GM19240 (cell line): ENCODE data around the gene POLA2.
"Not testable (repeated sequence)": the region's sequence is repeated elsewhere in the genome, so short reads cannot be mapped to it uniquely, and the experiment has no call there.

Source experiments
- DNase-seq: peaks from one replicate; pipeline ENCODE4 v3.0.0; 2011; ENCODE audit warnings: low spot score; ENCODE audit not compliant: insufficient read length

POLA2 gene

GRCh38 chr11:65241134-65241533, 20.6 kb upstream of the POLA2 start:
- DNase-seq, result no peak

DNA sequence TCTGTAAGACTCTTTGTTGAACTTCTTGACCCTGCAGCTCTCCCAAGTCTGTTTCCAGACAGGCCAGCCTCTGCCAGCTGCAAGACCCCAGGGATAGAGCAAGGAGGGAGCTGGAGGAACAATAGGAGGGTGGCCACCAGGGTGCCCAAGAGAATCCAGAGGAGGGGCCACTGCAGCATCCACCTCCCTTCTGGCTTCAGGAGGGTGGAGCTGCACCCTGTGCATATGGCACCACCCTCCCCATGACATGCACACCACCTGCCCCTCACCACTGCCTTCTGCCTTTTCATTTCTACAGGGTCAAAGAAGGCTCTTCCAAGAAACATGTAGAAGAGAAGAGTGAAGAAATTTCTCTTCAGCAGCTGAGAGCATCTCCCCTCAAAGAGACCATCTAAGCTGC, 20.1 kb upstream of the POLA2 start:
- no peak for DNase-seq

DNA sequence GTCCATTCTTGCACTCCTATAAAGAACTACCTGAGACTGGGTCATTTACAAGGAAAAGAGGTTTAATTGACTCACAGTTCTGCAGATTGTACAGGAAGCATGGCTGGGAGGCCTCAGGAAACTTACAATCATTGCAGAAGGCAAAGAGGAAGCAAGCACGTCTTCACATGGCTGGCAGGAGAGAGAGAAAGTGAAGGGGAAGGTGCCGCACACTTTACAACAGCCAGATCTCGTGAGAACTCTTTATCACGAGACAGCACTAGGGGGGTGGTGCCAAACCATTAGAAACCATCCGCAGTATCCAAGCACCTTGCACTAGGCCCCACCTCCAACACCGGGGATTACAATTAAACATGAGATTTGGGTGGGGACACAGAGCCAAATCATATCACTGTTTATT, 19.4 kb upstream of the POLA2 start:
- no peak for DNase-seq

GRCh38 chr11:65243797-65244196, 18.0 kb upstream of the POLA2 start:
- no peak for DNase-seq

DNA sequence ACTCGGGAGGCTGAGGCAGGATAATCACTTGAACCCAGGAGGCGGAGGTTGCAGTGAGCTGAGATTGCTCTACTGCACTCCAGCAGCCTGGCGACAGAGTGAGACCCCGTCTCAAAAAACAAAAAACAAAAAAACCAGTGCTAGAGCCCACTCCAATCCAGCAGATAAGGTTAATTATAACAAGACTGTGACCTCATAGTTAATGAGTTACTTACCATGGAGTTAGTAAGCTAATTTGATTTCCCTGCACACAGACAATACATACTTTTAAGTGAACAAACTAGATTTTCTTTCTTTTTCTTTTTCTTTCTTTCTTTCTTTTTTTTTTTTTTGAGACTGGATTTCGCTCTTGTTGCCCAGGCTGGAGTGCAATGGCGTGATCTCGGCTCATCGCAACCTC, 16.7 kb upstream of the POLA2 start:
- DNase-seq, result not testable (repeated sequence)

DNA sequence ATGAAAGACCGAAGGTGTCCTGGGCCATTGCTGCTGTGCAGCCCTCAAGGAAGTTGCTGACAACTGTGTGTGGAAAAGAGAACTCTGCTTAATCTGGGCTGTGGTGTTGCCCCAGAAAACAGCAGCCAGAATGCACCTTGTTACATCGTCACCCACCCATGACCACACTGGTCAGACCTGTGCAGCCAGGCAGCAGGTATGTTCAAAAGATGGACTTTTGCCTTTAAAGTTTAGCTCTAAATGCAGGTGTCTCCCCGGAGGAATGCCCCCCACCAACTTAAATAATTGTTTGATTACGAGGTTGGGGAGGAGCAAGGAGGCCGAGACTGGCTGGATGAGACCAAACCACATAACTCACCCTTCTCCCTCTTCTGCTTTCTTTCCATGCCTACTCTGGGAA, 15.3 kb upstream of the POLA2 start:
- DNase-seq, result no peak

DNA sequence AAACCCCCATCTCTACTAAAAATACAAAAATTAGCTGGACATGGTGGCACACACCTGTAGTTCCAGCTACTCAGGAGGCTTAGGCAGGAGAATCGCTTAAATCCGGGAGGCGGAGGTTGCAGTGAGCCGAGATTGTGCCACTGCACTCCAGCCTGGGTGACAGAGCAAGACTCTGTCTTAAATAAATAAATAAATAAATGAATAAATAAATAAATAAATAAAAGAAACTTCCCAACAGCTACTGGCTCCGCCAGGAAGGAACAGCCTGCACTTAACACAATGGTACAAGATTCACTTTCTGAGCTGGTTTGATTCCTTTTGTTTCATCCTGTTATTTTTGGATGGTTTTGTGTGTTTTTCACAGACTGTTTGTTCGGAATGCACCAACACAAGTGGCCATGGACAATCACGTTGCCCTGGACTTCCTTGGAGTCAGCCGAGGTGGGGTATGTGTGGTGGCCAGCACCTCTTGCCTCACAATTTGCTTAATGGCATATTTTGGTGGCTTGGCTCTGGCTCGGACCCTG, 13.5 kb upstream of the POLA2 start:
- not testable (repeated sequence) for DNase-seq

DNA sequence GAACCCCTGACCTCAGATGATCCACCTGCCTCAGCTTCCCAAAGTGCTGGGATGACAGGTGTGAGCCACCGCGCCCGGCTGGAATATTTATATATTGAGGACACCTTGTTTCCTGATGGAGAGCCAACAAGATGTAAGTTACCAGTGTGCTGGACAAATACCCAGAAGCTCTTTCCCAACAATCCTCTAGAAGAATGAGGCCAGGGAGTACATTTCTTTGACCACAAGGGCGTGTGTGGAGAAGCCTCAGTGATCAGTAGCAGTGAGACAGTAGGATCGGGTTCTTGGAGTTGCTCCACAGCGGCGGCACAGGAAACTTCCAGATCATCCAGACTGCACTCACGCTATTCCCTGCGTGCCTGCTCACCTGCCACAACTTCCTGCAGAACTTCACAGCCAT, 10.3 kb upstream of the POLA2 start:
- DNase-seq, result no peak

DNA sequence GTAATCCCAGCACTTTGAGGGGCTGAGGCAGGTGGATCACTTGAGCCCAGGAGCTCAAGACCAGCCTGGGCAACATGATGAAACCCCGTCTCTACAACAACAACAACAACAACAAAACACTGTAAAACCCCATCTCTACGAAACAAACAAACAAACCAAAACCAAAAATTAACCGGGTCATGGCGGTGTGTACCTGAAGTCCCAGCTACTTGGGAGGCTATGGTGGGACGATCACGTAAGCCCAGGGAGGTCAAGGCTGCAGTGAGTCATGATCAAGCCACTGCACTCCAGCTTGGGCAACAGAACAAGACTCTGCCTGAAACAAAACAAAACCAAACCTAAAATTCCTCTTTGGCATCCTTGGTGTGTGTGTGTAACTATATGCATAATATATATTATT, 7.0 kb upstream of the POLA2 start:
- no peak for DNase-seq

- no peak for DNase-seq
Measured at GRCh38 chr11:65258988-65259387, 2.8 kb upstream of the POLA2 start.

DNA sequence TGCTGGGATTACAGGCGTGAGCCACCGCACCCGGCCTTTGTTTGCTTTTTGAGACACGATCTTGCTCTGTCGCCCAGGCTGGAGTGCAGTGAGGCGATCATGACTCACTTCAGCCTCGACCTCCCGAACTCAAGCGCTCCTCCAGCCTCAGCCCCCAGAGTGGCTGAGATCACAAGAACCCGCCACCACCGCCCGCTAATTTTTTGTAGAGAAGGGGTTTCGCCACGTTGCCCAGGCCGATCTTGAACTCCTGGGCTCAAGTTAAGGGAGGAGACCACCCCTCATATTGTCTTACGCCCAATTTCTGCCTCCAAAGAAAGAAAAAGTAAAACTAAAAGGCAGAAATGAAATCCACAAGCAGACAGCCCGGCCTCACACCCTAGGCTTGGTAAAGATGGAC, 1.5 kb upstream of the POLA2 start:
- no peak for DNase-seq

GRCh38 chr11:65260756-65261590, 789 bp upstream of the POLA2 start:
- DNase-seq, result no peak

DNA sequence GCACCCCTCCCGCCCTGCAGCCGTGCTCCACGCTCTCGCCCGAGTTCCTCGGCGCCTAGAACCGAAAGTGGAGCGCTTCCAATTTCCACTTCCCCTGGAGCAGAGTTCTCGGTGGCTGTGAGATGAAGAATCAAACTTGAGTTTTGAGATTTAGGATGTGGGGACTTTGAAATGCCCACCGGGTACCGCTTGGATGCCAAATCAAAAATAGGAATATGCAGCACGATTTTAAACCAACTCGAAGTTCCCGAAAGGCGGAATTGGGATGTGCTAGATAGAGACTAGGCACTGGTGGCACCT, 569 bp downstream of the POLA2 start:
- DNase-seq, result no peak

DNA sequence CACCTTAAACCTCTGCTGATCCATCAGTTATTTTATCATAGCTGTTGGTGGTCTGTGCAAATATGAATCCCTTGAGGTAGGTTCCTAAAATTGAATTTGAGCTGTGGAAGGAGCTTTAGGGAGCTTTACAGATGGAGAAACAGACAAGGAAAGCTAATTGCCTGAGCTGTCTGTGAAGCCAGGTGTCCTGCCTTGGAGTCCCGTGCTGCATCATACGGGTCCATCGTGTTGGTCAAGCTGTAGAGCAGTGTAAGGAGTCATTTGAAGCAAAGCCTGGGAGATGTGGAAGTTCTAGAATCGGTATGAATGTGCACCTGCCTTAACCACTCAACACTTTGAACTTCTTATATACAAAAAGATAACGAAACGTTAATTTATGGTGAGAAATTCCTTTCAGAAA, 1.0 kb downstream of the POLA2 start:
- DNase-seq, result no peak

DNA sequence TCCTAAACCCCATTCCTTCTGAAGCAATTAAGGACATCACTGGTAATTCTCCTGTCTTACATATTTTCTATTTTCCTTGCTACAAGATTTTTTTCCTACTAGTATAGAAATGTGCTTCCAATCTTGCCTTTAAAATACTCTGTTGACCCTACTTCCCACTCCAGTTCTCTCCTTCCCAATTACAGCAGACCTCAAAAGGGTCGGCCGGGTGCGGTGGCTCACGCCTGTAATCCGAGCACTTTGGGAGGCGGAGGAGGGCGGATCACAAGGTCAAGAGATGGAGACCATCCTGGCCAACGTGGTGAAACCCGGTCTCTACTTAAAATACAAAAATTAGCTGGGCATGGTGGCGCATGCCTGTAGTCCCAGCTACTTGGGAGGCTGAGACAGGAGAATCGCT, 3.0 kb downstream of the POLA2 start:
- DNase-seq, result not testable (repeated sequence)

GRCh38 chr11:65266210-65266609, 4.4 kb downstream of the POLA2 start:
- no peak for DNase-seq

DNA sequence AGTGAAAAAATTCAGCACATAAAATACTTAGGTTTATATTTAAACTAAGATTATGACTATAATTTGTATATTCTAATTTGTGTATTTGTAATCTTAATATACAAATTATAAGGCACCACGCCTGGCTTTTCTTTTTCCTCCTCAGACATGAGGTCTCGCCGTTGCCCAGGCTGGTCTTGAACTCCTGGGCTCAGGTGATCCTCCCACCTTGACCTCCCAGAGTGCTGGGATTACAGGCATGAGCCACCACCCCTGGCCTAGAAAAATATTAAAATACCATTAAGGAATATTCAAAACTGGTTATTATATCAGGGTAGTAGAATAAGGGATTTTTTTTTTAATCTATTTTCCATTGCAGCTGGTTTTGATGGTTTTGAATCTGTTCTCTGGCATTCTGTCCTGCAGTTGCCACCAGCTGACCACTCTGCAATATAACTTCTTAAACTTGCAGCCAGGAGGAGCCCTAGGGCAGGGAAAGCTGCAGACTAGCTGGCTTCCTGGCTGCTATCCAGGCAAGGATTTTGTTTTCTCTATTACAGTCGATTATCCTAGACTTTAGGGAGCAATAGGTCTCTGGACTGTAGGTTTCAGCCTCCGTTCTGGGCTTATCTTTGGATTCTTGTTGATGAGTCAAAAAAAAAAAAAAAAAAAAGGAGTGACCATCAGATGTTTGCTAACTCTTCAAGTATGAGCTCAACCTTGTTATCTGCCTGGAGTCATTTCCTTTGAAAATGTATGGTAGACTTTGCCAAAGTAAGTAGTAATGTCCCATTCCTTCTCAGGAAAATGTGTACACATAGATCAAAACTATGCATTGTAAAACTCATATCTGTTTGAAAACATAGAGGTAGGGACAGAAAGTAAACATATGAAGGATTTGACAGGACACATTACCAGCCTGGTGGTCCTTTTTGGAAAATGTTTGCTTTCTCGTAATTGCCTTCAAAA, 13.2 kb downstream of the POLA2 start:
- DNase-seq, result no peak

DNA sequence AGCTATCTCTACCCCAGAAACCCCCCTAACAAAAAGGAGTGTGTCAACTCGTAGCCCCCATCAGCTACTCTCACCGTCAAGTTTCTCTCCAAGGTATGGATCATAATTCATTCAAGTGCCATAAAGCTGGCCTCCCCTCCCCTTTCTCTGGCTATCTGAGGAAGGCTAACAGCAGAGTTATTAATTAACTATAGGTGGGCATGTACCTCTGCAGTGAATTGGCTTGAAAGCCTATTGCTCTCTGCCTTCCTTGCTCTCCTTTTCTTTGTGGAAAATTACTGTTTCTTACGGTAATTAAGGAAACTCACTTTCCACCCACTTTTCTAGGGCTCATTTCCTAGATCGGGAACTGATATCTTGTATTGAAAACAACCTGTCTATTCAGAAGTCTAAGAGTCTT, 14.1 kb downstream of the POLA2 start:
- DNase-seq, result no peak

GRCh38 chr11:65277631-65278277, 16.0 kb downstream of the POLA2 start:
- no peak for DNase-seq

- no peak for DNase-seq
Measured at GRCh38 chr11:65278356-65278755, 16.6 kb downstream of the POLA2 start.

DNA sequence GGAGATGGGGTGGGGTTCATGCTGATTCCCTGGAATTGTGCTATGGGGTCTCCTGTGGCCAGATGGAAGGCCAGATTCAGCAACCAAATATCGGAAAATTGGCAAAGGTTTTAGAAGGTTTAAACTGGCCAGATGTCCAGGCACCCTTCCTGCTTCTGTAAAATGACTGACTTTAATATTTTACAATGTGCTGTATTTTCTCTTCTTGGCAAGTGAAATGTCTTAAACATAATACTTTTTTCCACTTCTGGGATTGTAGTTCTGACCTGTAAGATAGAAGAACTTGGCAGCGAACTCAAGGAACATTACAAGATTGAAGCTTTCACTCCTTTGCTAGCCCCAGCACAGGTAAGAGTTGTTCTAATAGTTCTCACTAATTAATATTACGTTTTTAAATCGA, 17.5 kb downstream of the POLA2 start:
- DNase-seq, result no peak
